SU-DHL-6 (cell line): ENCODE data around the gene PRDX1.
A peak's percentile ranks its signal among the peaks of the same experiment; 100 is the strongest.

Experiments
- H2AFZ ChIP-seq: fragments of 200-600 bp; sonication (generic); 2 replicates; pipeline ENCODE4 v1.6.1; 2014; ENCODE audit warnings: low read depth, mild to moderate bottlenecking, moderate library complexity, mixed read lengths, antibody characterized with exemption, low read length; ENCODE audit not compliant: severe bottlenecking
- H3F3A ChIP-seq: fragments of 200-600 bp; shearing (Covaris generic); 2 replicates; pipeline ENCODE4 v1.6.0; 2016; ENCODE audit warnings: antibody characterized with exemption, mild to moderate bottlenecking; ENCODE audit not compliant: insufficient read depth
- H3K27ac ChIP-seq: fragments of 200-600 bp; sonication (generic); 2 replicates; pipeline ENCODE4 v1.5.1; 2016; ENCODE audit warnings: low read depth, mild to moderate bottlenecking, low read length, moderate library complexity, mixed read lengths
- H3K27me3 ChIP-seq: fragments of 200-600 bp; sonication (generic), shearing (Covaris generic); 2 replicates; pipeline ENCODE4 v1.6.0; 2014; ENCODE audit warnings: mild to moderate bottlenecking, low read length
- H3K36me3 ChIP-seq: fragments of 200-600 bp; sonication (generic); 2 replicates; pipeline ENCODE4 v1.6.1; 2014; ENCODE audit warnings: mild to moderate bottlenecking, low read length, mixed read lengths
- H3K4me2 ChIP-seq: fragments of 300-600, 200-600 bp; shearing (Covaris generic), sonication (generic); 2 replicates; pipeline ENCODE4 v1.6.0; 2014; ENCODE audit warnings: low read length, low read depth, mild to moderate bottlenecking; ENCODE audit not compliant: poor library complexity, severe bottlenecking
- H3K4me3 ChIP-seq: fragments of 200-600 bp; sonication (generic); 2 replicates; pipeline ENCODE4 v1.5.1; 2014; ENCODE audit warnings: antibody characterized with exemption, low read length, mild to moderate bottlenecking, mixed read lengths; ENCODE audit not compliant: insufficient read depth, poor library complexity, severe bottlenecking
- H3K79me2 ChIP-seq: fragments of 200-600 bp; sonication (generic); 2 replicates; pipeline ENCODE4 v1.6.1; 2014; ENCODE audit warnings: mild to moderate bottlenecking, low read length, moderate library complexity; ENCODE audit not compliant: insufficient read depth
- H3K9ac ChIP-seq: fragments of 200-600 bp; sonication (generic); 2 replicates; pipeline ENCODE4 v1.7.0; 2014; ENCODE audit warnings: mild to moderate bottlenecking, low read length
- H3K9me2 ChIP-seq: fragments of 200-600 bp; sonication (generic); replicated peaks from 2 replicates; pipeline ENCODE4 v1.6.1; 2014; ENCODE audit warnings: low read length; ENCODE audit not compliant: insufficient read depth
- H3K9me3 ChIP-seq: fragments of 200-600 bp; sonication (generic); 2 replicates; pipeline ENCODE4 v1.6.1; 2014; ENCODE audit warnings: low read length, mixed read lengths; ENCODE audit not compliant: insufficient read depth
- H4K20me1 ChIP-seq: fragments of 200-600 bp; sonication (generic); 2 replicates; pipeline ENCODE4 v1.6.1; 2014; ENCODE audit warnings: low read depth, mild to moderate bottlenecking, antibody characterized with exemption, low read length, moderate library complexity, mixed read lengths
- EZH2phosphoT487 ChIP-seq: fragments of 200-600 bp; sonication (generic), shearing (Covaris generic); conservative IDR thresholded peaks from 2 replicates; pipeline ENCODE4 v1.6.1; 2018; ENCODE audit warnings: mild to moderate bottlenecking, antibody characterized with exemption, low read length, moderate library complexity, mixed read lengths
- TF ChIP-seq, protein P1 (sequence below): fragments of 200-600 bp; sonication (generic); IDR thresholded peaks from one replicate; pipeline ENCODE4 v1.5.1; 2017; ENCODE audit warnings: antibody characterized with exemption, mild to moderate bottlenecking, low read length, moderate library complexity; ENCODE audit not compliant: insufficient read depth, poor library complexity, severe bottlenecking

Gene PRDX1

DNA sequence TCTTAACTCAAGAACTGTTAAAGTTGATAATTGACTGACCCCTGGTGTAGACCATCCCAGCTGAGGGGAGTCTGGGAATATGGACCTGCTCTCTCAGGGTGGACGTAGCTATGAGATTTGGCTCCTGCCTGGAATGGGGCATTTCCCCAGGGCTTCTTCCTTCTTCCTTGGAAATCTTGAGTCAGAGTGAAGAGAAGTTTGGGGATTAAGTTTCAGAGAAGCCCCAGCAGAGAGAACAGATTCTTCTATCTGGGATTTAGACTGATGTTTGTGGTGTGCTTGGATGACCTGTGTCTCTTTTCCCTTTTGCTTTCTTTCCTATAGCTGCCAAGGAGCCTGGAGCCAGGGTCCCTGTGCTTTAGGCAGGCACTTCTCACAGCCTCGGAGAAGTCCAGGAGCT is 42.2 kb upstream of the PRDX1 start:
- H3K27me3 ChIP-seq, result no peaks in the 10 kb centered on the region
- no peaks in the 10 kb centered on the region; the same call in 1 of the 2 replicates for H3K36me3 ChIP-seq

DNA sequence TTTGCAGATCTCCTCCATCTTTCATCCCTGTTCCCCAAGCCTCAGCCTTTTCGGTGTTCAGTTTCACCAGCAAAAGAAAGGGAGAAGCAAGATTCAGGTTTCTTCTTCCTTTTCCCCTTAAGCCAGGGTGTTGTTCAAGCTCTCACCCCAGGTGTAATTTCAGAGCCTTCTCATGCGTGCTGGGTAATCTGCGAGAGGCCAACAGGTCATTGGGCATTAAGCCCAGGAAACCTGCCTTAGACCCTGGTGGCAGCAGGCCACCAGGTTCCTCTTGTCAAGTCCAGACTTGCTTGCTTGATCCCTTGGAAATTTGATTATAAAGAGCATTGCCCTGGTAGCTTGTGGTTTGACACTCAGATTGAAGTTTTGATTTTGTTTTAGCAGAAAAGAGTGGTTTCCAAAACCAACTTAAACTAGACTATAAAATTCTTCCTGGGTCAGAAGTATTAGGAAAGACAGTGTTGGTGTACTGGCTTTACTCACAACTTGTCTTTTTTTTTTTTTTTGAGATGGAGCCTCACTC is 35.8 kb upstream of the PRDX1 start:
- TF ChIP-seq, protein P1, sequence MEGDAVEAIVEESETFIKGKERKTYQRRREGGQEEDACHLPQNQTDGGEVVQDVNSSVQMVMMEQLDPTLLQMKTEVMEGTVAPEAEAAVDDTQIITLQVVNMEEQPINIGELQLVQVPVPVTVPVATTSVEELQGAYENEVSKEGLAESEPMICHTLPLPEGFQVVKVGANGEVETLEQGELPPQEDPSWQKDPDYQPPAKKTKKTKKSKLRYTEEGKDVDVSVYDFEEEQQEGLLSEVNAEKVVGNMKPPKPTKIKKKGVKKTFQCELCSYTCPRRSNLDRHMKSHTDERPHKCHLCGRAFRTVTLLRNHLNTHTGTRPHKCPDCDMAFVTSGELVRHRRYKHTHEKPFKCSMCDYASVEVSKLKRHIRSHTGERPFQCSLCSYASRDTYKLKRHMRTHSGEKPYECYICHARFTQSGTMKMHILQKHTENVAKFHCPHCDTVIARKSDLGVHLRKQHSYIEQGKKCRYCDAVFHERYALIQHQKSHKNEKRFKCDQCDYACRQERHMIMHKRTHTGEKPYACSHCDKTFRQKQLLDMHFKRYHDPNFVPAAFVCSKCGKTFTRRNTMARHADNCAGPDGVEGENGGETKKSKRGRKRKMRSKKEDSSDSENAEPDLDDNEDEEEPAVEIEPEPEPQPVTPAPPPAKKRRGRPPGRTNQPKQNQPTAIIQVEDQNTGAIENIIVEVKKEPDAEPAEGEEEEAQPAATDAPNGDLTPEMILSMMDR, result no peak
- no peak for TF ChIP-seq EZH2phosphoT487

More for the DNA sequence above, 42.2 kb upstream of the PRDX1 start:
- H3K9ac ChIP-seq, result no peak overlapping the region
- no peak overlapping the region for H3K27ac ChIP-seq
- peaks cover 8% of the 10 kb centered on the region for H3K79me2 ChIP-seq
- no peaks in the 10 kb centered on the region for H3K9me2 ChIP-seq
- H3F3A ChIP-seq, result peaks cover 4% of the 10 kb centered on the region; the same call in 1 of the 2 replicates
- no peaks in the 10 kb centered on the region for H3K9me3 ChIP-seq
- H3K4me3 ChIP-seq, result no peak overlapping the region
- TF ChIP-seq EZH2phosphoT487, result no peak
- TF ChIP-seq, protein P1, result no peak
- no peaks in the 10 kb centered on the region for H4K20me1 ChIP-seq
- no peak overlapping the region for H2AFZ ChIP-seq
- no peak overlapping the region for H3K4me2 ChIP-seq

DNA sequence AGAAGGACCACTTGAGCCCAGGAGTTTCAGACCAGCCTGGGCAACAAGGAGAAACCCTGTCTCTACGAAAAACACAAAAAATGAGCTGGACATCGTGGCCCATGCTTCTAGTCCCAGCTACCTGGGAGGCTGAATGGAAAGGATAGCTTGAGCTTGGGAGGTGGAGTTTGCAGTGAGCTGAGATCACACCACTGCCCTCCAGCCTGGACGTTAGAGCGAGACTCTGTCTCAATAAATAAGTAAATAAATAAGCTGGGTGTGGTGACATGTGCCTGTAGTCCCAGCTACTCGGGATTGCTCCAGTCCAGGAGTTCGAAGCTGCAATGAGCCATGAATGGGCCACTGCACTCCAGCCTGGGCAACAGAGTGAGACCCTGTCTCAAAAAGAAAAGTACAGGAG is 32.5 kb upstream of the PRDX1 start:
- Histone ChIP-seq H3K27ac (no peak overlapping the region), H2AFZ (no peak overlapping the region), H3K9ac (no peak overlapping the region), H3K4me2 (no peak overlapping the region), H3K9me3 (no peaks in the 10 kb centered on the region), H3K36me3 (peaks cover 9% of the 10 kb centered on the region), H3K9me2 (no peaks in the 10 kb centered on the region), H3K27me3 (no peaks in the 10 kb centered on the region), H3K79me2 (peaks cover 54% of the 10 kb centered on the region), H3K4me3 (no peak overlapping the region), H4K20me1 (no peaks in the 10 kb centered on the region), H3F3A (no peaks in the 10 kb centered on the region)
- TF ChIP-seq, protein P1, result no peak
- TF ChIP-seq EZH2phosphoT487, result no peak

More for the DNA sequence above, 35.8 kb upstream of the PRDX1 start:
- Histone ChIP-seq H3K4me3 (no peak overlapping the region), H3K36me3 (peaks cover 9% of the 10 kb centered on the region), H3K79me2 (peaks cover 40% of the 10 kb centered on the region), H3K9me2 (no peaks in the 10 kb centered on the region), H3K4me2 (no peak overlapping the region), H3K9ac (no peak overlapping the region), H3K27ac (no peak overlapping the region), H3K27me3 (no peaks in the 10 kb centered on the region), H4K20me1 (no peaks in the 10 kb centered on the region), H3K9me3 (no peaks in the 10 kb centered on the region), H3F3A (no peaks in the 10 kb centered on the region), H2AFZ (no peak overlapping the region)

DNA sequence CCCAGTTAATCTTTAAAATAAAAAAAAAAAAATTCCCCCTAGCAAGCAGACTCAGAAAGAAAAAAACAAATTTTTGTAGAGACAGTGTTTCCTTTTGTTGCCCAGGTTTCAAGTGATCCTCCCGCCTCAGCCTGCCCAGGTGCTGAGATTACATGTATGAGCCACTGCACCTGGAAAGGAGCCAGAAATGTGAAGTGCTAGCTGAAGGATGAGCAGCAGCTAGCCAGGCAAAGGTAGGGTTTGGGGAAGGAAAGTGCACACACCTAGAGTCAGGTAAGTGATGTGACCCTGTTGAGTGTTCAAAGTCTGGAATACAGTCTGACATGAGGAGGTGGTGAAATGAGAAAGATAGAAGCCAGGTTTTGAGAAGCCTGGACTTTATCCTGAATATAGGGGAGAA is 30.6 kb upstream of the PRDX1 start:
- Histone ChIP-seq H3K9me3 (no peaks in the 10 kb centered on the region), H3F3A (no peaks in the 10 kb centered on the region), H3K9ac (peak overlapping the region; percentile 78), H3K79me2 (peaks cover 43% of the 10 kb centered on the region), H3K4me3 (peak overlapping the region; percentile 85), H3K27ac (no peak overlapping the region), H3K9me2 (no peaks in the 10 kb centered on the region), H3K36me3 (peaks cover 9% of the 10 kb centered on the region), H2AFZ (no peak overlapping the region), H4K20me1 (no peaks in the 10 kb centered on the region), H3K4me2 (peak overlapping the region; percentile 99), H3K27me3 (no peaks in the 10 kb centered on the region)
- TF ChIP-seq EZH2phosphoT487, result no peak
- TF ChIP-seq, protein P1, result no peak
